GM18508 (cell line): ENCODE results near the gene PTPRR.

Source experiments
- ATAC-seq: cut with Tn5 transposase; IDR thresholded peaks from one replicate; pipeline ENCODE4 v1.9.1; 2021; ENCODE audit warnings: moderate number of reproducible peaks; ENCODE audit not compliant: insufficient read depth, unreplicated experiment

PTPRR gene

DNA sequence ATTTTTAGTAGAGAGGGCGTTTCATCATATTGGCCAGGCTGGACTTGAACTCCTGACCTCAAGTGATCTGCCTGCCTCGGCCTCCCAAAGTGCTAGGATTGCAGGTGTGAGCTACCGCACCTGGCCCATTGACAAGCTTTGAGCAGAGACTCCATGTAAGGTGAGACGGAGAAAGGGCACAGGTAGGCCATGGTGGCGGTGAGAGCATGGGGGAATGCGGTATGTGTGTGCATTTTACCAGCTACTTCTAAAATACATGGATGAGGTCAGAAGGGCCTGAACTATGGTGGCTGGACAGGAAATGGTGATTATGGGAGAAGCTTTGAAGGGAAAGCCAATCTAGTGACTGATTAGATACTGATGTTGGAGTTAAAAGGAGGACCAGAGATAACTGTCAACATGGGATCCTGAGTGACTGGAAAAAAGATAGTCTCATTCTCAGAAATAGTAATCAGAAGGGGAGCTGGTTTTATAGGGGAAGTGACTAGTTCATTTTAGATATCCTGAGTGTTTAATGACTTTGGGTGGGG is 261.4 kb downstream of the PTPRR start:
- ATAC-seq: no peak

DNA sequence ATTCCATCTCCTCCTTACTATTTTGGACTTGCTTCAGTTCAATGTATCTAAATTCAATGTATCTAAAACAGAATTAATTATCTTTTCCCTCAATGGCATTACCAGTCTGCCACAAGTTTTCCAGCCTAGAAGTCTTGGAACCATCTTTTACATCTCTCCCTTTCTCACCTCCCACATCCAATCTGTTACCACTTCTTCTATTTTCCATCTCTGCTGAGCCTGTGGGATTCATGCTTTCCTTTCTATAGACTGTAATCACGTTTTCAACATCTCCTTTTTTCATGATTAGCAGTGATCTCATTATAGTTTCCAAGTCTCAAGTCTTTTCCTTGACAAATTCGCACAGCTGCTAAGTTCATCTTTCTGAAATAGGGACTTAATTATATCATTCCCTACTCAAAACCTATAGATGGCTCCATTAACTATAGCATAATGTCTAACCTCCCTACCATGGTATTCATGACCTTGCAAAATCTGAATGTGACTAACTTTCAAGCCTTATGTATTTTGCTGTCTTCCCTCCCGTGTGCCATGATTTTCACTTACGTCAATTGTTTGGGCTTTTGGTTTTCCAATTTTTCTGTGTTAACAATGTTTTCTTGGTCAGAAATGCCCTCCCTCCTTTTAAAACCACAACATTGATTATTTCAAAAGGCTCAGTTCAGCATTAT is 262.8 kb downstream of the PTPRR start:
- no peak for ATAC-seq

DNA sequence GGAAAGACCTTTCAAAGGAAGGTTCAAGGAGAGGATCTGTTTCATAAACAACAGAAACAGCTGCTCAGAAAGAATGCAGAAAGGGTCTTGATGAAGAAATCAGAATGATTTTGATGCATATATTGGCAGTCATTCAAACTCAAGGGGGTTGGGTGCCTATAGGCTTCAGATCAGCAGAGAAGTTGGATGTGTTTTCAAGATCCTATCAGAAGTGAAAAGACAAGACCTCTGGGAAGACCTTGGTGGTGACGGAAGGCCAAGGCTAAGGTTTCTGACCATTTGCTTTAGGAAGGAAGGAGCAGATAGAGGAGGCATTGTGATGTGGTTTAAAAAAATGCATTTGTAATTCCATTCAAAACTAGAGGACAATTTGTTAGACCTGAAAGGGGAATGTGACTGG is 268.1 kb downstream of the PTPRR start:
- ATAC-seq: no peak

DNA sequence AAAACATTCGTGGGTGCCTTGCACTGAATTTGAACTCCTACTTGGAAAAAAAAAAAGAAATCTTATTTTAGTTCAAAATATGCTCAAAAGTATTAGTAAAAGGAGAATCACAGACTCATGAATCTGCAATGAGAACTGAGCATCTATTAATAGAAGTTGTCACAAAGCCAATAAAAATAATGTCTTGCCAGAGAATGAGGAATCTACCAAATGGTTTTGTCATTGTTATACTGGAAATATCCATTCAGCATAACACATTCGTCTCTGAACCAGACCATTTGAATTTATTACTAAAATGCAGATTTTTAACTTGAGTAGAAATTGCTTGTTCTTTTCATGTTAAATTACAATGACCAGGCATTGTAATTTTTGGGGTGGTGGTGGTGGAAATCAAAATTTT is 271.7 kb downstream of the PTPRR start:
- no peak for ATAC-seq

DNA sequence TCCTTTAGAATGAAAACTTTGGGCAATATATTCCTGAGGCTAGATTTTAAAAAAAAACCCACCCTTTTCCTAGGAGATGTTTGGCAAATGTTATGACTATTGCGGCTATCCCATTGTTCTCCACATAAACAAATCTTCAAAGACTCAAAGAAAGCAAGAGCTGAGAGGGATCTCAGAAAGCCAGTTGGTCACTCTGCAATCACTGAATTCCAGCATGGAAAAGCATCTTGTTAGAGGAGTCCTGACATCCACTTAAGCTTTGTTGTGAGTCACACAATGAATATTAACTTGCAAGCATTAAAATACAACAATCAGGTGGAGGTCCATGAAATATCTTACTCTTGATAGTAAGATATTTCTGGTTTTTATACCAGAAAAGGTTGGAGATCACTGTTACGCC is 272.3 kb downstream of the PTPRR start:
- no peak for ATAC-seq

DNA sequence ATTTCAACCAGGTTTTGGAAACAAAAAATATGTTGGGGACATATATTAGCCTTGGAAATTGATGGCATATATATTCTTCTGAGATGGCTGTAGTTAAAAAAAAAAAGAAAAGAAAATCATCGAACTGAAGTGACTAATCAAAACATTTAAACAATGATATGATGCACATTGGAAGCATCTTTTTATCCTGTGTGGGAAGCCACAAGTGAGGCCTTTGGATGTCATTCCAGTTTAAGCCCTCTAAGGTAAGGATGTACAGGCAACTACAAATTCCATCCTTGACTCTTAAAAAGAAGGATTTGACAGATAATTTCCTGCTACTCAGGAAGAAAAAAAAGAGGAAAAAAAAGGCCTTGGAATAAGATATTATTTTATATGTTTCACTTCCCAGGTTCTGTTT is 273.7 kb downstream of the PTPRR start:
- no peak for ATAC-seq

DNA sequence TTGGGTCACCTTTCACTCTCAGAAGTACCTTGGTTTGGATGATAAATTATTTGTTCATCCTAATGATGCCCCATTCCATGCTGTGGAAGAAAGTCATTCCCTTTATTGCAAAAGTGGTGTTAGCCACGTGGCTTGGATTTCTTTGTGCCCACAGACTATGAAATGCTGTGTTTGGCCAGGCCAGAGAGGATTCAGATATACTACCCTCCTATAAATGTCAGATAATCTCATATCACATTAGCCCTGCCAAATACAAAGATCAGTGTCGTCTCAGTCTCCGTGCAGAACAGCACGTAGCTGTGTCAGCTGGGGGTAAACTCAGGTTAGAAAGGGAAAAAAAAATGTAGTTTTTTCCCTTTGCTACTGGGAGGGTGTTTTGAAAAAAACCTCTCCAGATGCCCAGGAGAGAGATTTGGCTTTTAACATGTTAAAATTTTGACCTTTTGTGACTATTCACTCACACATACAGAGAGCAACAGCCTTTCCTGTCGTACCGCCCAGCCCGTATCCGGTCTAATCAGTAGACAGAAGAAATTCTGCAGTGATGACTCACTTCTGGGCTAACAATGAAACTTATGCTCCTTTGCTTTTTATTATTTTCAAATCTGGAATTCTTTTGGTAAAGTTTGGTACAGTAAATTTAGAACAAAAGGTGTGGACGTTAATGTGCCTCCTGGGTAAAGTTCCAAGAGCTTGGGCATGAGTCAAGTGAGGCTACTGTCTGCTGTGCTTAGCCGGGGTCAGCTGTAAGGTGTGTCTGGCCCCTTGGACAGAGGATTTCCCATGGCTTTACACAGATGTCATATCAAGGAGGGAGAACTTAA is 274.8 kb downstream of the PTPRR start:
- ATAC-seq: peak; percentile 79

DNA sequence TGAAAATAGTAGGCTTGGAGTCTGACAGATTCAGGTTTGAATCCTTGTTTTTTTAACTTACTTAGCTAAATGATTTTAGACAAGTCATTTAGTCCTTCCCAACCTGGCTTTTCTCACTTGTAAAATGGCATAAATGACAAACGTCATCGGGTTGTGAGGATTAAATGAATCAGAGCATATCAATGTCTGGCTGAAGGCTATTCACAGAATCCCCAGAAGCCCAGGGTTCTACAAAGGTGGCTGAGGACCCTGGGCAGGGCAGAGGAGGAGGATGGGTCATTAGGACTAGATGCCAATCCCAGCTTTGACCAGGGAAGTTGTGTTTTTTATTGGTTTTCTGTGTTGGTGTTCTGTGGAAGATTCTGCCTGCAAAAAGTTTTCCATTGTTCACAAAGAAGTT is 275.7 kb downstream of the PTPRR start:
- no peak for ATAC-seq

DNA sequence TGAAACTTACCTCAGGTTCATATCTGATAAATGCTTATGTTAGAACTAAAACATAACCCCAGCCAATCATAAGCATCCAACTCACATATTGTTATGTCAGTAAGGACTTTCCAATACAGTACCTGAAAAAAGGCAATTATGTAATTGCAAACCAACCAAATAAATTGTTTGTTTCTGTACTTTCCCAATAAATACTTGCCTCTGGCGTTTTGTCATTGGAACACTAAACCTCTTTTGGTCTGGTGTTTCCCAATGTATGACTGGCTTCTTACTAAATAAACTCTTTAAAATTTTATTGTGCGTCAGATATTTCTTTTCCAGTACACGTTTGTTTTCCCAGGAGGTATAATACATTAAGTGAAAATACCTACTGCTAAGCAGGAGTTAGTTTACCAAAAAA is 276.6 kb downstream of the PTPRR start:
- no peak for ATAC-seq

DNA sequence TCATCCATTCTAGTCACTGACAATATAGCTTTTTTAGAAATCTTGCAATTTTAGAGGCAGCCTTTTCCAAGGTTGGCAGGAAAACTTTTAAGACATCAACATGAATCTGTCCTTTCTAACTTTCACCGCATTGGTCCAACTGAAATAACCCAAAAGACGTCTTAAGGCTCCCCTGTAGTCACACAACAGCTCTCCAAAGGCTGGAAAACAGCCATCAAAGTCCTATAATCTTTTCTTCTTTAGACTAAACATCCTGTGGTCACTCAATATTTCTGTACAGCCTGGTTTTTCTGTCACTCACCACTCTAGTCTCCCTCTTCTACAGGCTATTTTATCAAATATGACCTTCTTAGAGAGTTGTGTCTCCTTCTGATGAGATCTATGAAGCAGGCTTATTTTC is 278.8 kb downstream of the PTPRR start:
- no peak for ATAC-seq

DNA sequence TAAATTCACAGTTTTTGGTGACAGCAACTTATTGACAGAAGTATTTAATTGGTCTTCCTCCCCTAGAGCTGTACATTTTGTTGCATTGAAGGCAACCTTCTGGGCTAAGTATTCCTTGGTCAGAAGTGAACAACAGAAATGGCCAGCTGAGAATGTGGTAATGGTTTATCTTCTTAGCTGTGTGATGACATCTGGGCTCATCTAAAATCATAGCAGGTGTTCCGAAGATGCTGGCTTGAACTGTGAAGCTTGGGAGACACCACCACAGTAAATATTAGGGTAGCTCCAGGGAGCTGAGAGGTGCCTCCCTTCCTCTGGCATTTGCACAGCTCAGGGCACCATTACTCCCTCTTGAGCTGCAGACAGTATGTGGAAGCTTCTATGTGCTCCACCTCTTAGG is 279.6 kb downstream of the PTPRR start:
- ATAC-seq: no peak

DNA sequence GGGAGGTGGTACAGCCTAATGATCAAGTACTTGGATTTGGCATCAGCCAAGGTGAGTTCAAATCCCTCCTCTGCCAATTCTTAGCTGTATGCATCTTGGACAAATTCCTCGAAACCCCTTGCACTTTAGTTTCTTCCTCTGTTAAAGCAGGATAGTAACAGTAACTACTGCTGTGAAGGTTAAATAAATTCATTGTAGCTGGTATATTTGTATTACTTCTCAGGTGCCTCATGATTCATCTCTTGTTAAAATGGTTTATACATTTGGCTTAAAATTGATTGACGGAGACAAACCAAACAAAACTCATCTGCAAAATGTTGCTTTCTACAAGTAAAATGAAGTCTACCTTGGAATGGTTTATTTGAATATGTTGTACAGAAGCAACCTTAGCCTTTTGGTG is 281.0 kb downstream of the PTPRR start:
- no peak for ATAC-seq

DNA sequence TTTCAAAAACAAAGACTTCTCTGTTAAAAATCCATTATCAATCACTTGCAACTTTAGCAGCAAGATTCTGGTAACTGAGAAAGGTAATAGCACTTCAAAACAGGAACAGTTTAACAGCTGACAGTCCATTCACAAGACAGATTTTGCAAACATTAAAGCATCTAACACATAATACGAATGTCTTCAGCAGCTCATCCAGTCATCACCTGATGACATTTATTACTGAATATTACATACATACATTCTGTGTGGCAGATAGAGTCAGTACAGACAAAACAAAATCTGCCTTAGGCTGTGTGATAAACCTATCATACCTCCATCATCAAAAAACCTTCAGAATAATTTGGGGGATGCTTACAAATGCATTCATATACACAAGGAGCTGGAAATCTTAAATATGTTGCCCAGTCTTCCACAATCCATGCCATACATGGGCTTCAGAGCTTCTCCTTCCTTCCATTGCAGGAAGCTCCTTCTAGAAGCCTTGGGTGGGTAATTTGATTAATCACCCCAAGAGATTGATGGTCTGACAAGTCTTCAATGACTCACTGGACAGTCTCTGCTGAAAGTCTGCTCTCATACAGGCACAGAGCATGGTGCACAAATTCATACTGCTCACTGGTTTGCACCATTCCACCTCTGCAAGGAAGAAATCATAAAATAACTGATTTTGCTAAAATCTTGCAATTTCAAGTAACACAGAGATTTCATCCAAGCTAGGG is 281.7 kb downstream of the PTPRR start:
- no peak for ATAC-seq

DNA sequence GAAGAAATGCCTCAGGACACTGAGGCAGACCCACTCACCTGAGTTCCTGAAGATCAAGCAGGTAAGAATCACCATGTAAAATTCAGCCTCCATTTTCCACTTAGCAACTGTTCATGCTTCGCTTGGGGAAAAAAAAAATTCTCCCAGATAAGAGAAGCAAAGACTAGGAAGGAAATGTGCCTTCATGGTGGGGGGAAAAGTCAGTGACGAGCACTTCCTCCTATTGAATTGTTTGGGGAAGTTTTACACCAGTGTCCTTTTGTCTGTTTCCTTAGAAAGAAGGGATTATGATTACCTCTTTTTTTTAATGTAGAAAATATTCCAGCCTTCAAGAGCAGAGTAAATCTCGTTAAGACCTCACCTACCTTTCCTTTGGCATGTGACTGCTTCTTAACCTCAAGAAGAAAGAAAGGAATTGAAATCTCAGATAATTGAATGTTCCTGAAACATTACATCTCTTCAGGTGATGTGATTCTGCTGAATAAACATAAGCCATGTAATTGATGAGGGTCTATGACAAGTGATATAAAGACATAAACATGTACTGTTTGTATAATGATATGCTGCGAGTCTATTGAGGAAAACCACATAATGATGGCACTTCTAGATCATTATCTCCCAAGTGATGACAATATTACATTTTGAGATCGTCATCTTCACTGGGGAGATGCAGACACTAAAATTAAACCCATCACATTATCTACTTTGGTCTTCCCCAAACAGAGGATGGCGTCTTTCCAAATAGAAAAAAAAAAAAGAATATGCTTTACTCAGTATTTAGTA is 283.0 kb downstream of the PTPRR start, which contains the start of gene PTPRB:
Gene PTPRB (minus strand): TSS at position 127 of the 783 bp plus-strand sequence. CDS start 34 bp downstream, at position 93.
- ATAC-seq: no peak

DNA sequence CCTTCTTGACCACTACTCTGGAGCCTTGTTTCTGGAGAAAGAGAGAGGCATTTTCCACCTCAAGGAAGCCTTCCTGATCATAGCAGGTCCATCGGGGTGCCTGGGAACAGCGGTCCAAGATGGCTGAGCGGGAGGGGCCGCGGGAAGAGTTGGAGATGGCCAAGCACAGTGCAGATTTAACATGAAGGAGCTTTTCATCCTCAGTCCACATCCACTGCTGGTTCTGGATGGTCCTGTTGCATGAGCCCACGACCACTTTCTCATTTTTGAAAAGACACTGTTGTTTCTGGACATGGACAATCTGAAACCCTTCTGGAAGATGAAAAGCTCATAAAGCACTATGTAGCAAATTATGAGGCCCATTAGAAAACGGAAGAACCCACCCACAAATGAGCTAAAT is 284.8 kb downstream of the PTPRR start:
- ATAC-seq: no peak

DNA sequence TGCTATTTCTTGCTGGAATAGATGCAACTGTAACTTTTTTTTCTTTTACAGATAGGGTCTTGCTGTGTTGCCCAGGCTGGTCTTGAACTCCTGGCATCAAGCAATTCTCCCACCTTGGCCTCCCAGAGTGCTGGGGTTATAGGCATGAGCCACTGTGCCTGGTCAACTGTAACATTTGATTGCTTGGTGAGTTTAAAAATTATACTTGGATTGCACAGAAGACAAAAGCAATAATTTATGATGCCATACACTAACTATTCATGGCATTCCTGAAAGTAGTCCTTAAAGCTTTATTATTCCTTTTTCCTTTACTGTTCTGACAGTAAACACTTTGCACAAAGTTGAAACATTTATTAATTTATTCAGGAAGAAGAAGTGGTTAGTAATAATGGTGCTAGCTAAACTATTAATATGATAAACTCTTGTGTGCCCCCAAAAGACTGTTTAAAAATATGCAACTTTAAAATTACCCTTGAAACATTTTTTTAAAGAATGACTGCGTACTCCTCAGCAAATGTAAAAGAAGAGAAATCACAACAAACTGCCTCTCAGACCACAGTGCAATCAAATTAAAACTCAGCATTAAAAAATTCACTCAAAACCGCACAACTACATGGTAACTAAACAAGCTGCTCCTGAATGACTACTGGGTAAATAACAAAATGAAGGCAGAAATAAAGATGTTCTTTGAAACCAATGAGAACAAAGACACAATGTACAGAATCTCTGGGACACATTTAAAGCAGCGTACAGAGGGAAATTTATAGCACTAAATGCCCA is 291.6 kb downstream of the PTPRR start:
- no peak for ATAC-seq

DNA sequence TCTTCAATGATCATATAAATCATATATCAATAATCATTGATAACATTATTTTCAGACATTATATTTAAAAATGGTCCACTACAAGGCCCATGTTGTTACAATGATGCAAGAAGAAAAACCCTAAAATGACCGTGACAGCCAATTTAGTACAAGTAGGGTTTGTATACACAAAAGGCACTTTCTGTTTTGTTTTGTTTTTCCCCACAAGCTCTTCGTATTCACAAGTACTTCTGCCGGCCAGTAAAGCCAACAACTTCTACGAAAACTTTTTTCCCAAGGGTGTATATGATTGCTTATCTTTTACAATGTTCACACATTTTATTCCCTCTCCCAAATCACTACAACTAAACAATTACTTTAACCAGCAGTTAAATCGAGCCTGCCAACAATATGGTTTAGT is 292.9 kb downstream of the PTPRR start:
- no peak for ATAC-seq

DNA sequence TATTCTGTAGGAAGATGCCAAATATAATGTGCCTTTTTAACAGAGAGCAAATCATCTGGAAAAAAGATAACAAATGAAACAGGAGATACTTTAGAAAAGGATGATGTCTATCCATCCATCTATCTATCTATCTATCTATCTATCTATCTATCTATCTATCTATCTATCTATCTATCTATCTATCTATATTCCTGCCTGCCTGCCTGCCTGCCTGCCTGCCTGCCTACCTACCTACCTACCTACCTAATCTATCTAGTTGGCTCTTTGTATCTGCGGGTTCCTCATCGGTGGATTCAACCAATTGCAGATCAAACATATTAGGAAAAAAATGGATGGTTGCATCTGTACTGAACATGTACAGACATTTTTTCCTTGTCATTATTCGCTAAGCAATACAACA is 294.4 kb downstream of the PTPRR start:
- no peak for ATAC-seq

DNA sequence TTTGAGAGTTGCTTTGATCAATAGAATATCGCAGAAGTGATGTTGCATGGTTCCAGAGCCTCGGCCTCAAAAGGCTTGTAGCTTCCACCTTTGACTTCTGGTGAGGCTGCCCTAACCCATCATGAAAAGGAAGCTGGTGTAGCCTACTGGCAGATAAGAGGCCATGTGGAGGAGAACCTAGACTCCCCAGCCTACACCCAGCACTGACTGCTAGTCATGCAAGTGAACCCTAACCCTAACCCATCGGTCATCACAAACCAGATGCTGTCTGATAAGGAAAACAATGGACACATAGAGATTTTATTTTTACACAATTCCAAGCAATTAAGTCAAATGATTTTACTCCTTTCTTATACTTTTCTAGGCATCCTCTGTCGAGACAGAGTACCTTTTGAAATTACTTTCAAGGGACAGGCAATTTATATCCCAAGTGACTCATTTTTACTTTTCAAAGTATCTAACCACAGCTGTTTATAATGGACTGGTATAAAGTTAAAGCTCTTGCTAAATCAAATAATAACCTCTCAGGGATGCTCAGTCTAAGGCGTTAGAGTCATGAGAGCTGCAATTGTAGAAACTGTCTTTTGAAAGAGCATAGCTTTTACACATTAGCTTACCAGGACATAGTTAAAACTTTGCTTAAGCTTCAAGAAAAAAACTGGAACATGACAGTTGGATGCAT is 300.9 kb downstream of the PTPRR start:
- ATAC-seq: no peak
